HepG2 (cell line): ENCODE results near the gene ITPK1. TPM values are rescaled to one million over a fixed set of nuclear protein-coding genes. Genes with fewer than 3 reads are reported as not detected.

ENCODE experiments used
- ATAC-seq: fragments of 200-7000 bp; cut with Tn5 transposase; 3 replicates; pipeline ENCODE4 v1.9.1; 2020; ENCODE audit warnings: mild to moderate bottlenecking, moderate library complexity
- BruUV-seq: library from RNA; stranded (reverse); fragments of 400-500 nt; replicated peaks from 2 replicates; lab custom pipeline; 2021; lab: Mats Ljungman, UMichigan
- CTCF ChIA-PET: fragments of 300-600 bp; formaldehyde crosslinking; extraction: SDS; loops from one replicate; lab custom pipeline; 2021; ENCODE audit warnings: low total read pairs, inconsistent platforms, low intra/inter-chr PET ratio; lab: Yijun Ruan, JAX
- POLR2A ChIA-PET: fragments of 350-600 bp; sonication (Branson Sonifier 250); formaldehyde crosslinking; loops from one replicate; lab custom pipeline; 2020; ENCODE audit warnings: antibody characterized with exemption, inconsistent platforms; lab: Yijun Ruan, JAX
- DNase-seq: peaks from one replicate; pipeline ENCODE4 v3.0.0-alpha.2; 2015; ENCODE audit warnings: low spot score
- FAIRE-seq: peaks from 3 replicates; lab custom pipeline; 2011; peaks lifted over from hg19 to GRCh38; lab: Jason Lieb, UNC
- H2AFZ ChIP-seq: one replicate; pipeline ENCODE4 v1.6.1; 2011; ENCODE audit warnings: low read length, inconsistent platforms
- H3K27ac ChIP-seq: fragments of 300-600 bp; 3 replicates; pipeline ENCODE4 v1.8.0; 2011; ENCODE audit warnings: mixed run types, mild to moderate bottlenecking, mixed read lengths, low read length, inconsistent platforms; ENCODE audit not compliant: insufficient read depth; ENCODE audit errors: extremely low read length
- H3K27me3 ChIP-seq, 2 experiments: fragments of 200-600 bp in 1 of 2; 2 replicates in 1 of 2; 3 replicates in 1 of 2; pipeline versions ENCODE4 v1.6.0 to v1.8.0; 2011; ENCODE audit warnings: low read length in 2 of 2, mild to moderate bottlenecking in 2 of 2, moderate library complexity in 2 of 2, inconsistent platforms in 1 of 2; ENCODE audit not compliant: insufficient read depth in 2 of 2, control insufficient read depth in 1 of 2
- H3K36me3 ChIP-seq, 2 experiments: fragments of 200-600 bp in 1 of 2; replicated peaks in 1 of 2; 2 replicates in 1 of 2; 3 replicates in 1 of 2; pipeline versions ENCODE4 v1.5.1 to v1.8.0; 2011; ENCODE audit warnings: low read length in 2 of 2, inconsistent platforms in 1 of 2; ENCODE audit not compliant: insufficient read depth in 2 of 2, control insufficient read depth in 1 of 2
- H3K4me1 ChIP-seq: 2 replicates; pipeline ENCODE4 v1.5.1; 2012; ENCODE audit warnings: low read length, inconsistent platforms; ENCODE audit not compliant: insufficient read depth
- H3K4me2 ChIP-seq: 2 replicates; pipeline ENCODE4 v1.6.0; 2011; ENCODE audit warnings: low read depth, low read length, inconsistent platforms
- H3K4me3 ChIP-seq, 3 experiments: fragments of 200-600 bp in 1 of 3; sonication (generic), shearing (Covaris generic) in 1 of 3; replicated peaks in 1 of 3; 2 replicates each; pipeline ENCODE4 v1.5.1; 2011 to 2016; ENCODE audit warnings: low read length in 3 of 3, inconsistent platforms in 2 of 3, low read depth in 2 of 3, mild to moderate bottlenecking in 2 of 3, control low read depth in 1 of 3, mixed read lengths in 1 of 3; ENCODE audit not compliant: insufficient read depth in 1 of 3
- H3K79me2 ChIP-seq: one replicate; pipeline ENCODE4 v1.6.1; 2011; ENCODE audit warnings: low read length, inconsistent platforms; ENCODE audit not compliant: insufficient read depth
- H3K9ac ChIP-seq: 2 replicates; pipeline ENCODE4 v1.6.0; 2011; ENCODE audit warnings: mild to moderate bottlenecking, low read depth, low read length, inconsistent platforms; ENCODE audit not compliant: insufficient read depth
- H3K9me3 ChIP-seq: 2 replicates; pipeline ENCODE4 v1.5.1; 2012; ENCODE audit warnings: mild to moderate bottlenecking, low read length
- H4K20me1 ChIP-seq: 2 replicates; pipeline ENCODE4 v1.6.0; 2011; ENCODE audit warnings: inconsistent platforms, mild to moderate bottlenecking, low read length, moderate library complexity; ENCODE audit not compliant: insufficient read depth
- ARNTL ChIP-seq: sonication (generic); formaldehyde crosslinking; IDR thresholded peaks from 2 replicates; pipeline ENCODE4 v1.4.0; 2020; ENCODE audit warnings: mild to moderate bottlenecking, missing genetic modification reagents
- ATF5 ChIP-seq: sonication (generic); formaldehyde crosslinking; IDR thresholded peaks from 2 replicates; pipeline ENCODE4 v1.4.0; 2020; ENCODE audit warnings: mild to moderate bottlenecking, low read depth, missing genetic modification reagents
- DNMT3B ChIP-seq: conservative IDR thresholded peaks from 2 replicates; pipeline ENCODE4 v1.6.1; 2016; ENCODE audit warnings: missing biosample characterization, control low read depth
- EEA1 ChIP-seq: sonication (generic); formaldehyde crosslinking; IDR thresholded peaks from 2 replicates; pipeline ENCODE4 v1.5.1; 2020; ENCODE audit warnings: mild to moderate bottlenecking, missing genetic modification reagents, borderline replicate concordance
- FOSL2 ChIP-seq: sonication (generic); formaldehyde crosslinking; IDR thresholded peaks from 2 replicates; pipeline ENCODE4 v1.4.0; 2020; ENCODE audit warnings: missing genetic modification reagents
- FOXK2 ChIP-seq: fragments of 450-650 bp; IDR thresholded peaks from 2 replicates; pipeline ENCODE4 v1.6.1; 2016
- FUBP1 ChIP-seq: sonication (generic); formaldehyde crosslinking; IDR thresholded peaks from 2 replicates; pipeline ENCODE4 v1.5.1; 2020; ENCODE audit warnings: missing genetic modification reagents, mild to moderate bottlenecking, borderline replicate concordance
- HDAC2 ChIP-seq: sonication (generic); formaldehyde crosslinking; IDR thresholded peaks from 2 replicates; pipeline ENCODE4 v1.4.0; 2020; ENCODE audit warnings: missing genetic modification reagents
- HOXA9 ChIP-seq: sonication (generic); formaldehyde crosslinking; IDR thresholded peaks from 2 replicates; pipeline ENCODE4 v1.8.1; 2022; ENCODE audit warnings: missing genetic modification reagents, mild to moderate bottlenecking, moderate library complexity, borderline replicate concordance
- MEF2D ChIP-seq: sonication (generic); formaldehyde crosslinking; IDR thresholded peaks from 2 replicates; pipeline ENCODE4 v1.5.1; 2020; ENCODE audit warnings: mild to moderate bottlenecking, missing genetic modification reagents
- NFRKB ChIP-seq: fragments of 450-650 bp; IDR thresholded peaks from 2 replicates; pipeline ENCODE4 v1.6.1; 2017
- PAF1 ChIP-seq: IDR thresholded peaks from 2 replicates; pipeline ENCODE4 v1.6.1; 2016; ENCODE audit warnings: missing genetic modification reagents, missing compliant biosample characterization
- PPARG ChIP-seq: conservative IDR thresholded peaks from 2 replicates; pipeline ENCODE4 v1.6.1; 2016; ENCODE audit warnings: missing biosample characterization, missing genetic modification reagents
- SMAD3 ChIP-seq: sonication (generic); formaldehyde crosslinking; IDR thresholded peaks from 2 replicates; pipeline ENCODE4 v1.4.0; 2020; ENCODE audit warnings: missing genetic modification reagents
- SMARCE1 ChIP-seq: fragments of 450-650 bp; IDR thresholded peaks from 2 replicates; pipeline ENCODE4 v1.6.1; 2017; ENCODE audit warnings: borderline replicate concordance
- SP140L ChIP-seq: sonication (generic); formaldehyde crosslinking; IDR thresholded peaks from 2 replicates; pipeline ENCODE4 v1.4.0; 2020; ENCODE audit warnings: missing genetic modification reagents, borderline replicate concordance
- ZMAT3 ChIP-seq: sonication (generic); formaldehyde crosslinking; conservative IDR thresholded peaks from 2 replicates; pipeline ENCODE4 v1.7.0; 2021; ENCODE audit warnings: missing genetic modification reagents
- ZNF441 ChIP-seq: sonication (generic); formaldehyde crosslinking; IDR thresholded peaks from 2 replicates; pipeline ENCODE4 v1.7.0; 2021; ENCODE audit warnings: missing genetic modification reagents, borderline replicate concordance
- ZNF484 ChIP-seq: sonication (generic); formaldehyde crosslinking; IDR thresholded peaks from 2 replicates; pipeline ENCODE4 v1.5.1; 2020; ENCODE audit warnings: mild to moderate bottlenecking, low read depth, missing genetic modification reagents, borderline replicate concordance
- ZNF501 ChIP-seq: sonication (generic); formaldehyde crosslinking; IDR thresholded peaks from 2 replicates; pipeline ENCODE4 v1.5.1; 2020; ENCODE audit warnings: mild to moderate bottlenecking, moderate library complexity, missing genetic modification reagents
- ZNF547 ChIP-seq: sonication (generic); formaldehyde crosslinking; IDR thresholded peaks from 2 replicates; pipeline ENCODE4 v1.5.1; 2020; ENCODE audit warnings: mild to moderate bottlenecking, missing genetic modification reagents
- ZNF644 ChIP-seq: IDR thresholded peaks from 2 replicates; pipeline ENCODE4 v1.6.1; 2016; ENCODE audit warnings: low read depth
- WGBS: methylation state at CpG from one replicate; pipeline ENCODE4 v1.1.6; 2017; ENCODE audit warnings: low lambda C conversion rate; 5-methylcytosine and 5-hydroxymethylcytosine counted together
- in situ Hi-C: cut with HindIII; loops from 2 replicates; pipeline ENCODE4 v1.10.0; 2017; ENCODE audit warnings: low pct_unique_long_range_greater_than_20kb; ENCODE audit not compliant: extremely low pct_ligation_motif_present
- intact Hi-C: fragments of 100-400 bp; cut with micrococcal nuclease; formaldehyde crosslinking; loops from one replicate; pipeline ENCODE4 v1.10.0; 2022; ENCODE audit not compliant: unreplicated experiment
- polyA plus RNA-seq, 8 experiments: library from polyadenylated mRNA; depleted of rRNA in 3 of 8; stranded (reverse) in 7 of 8; unstranded in 1 of 8; fragments of >200 nt; fragmentation: Illumina TruSeq in 4 of 8; extraction: Trizol in 4 of 8; gene quantifications; 2 replicates each; pipeline versions ENCODE4 v1.2.1 to v1.2.3, GENCODE V29; 2011 to 2016; ENCODE audit warnings: low read depth in 4 of 8, missing spikeins in 1 of 8, mixed read lengths in 1 of 8; ENCODE audit not compliant: insufficient read depth in 1 of 8
- total RNA-seq, 5 experiments: library from RNA; depleted of rRNA; stranded (reverse); fragments of >200 nt; fragmentation: Illumina TruSeq; extraction: Trizol; gene quantifications; 2 replicates each; pipeline ENCODE4 v1.2.3, GENCODE V29; 2016; ENCODE audit warnings: low read depth in 1 of 5
- TF ChIP-seq, protein P1 (sequence below): sonication (generic); formaldehyde crosslinking; IDR thresholded peaks from 2 replicates; pipeline ENCODE4 v1.5.1; 2020; ENCODE audit warnings: missing genetic modification reagents, mild to moderate bottlenecking, borderline replicate concordance

Gene ITPK1
- total and polyA plus RNA-seq, 2 of the 13 experiments (the other 11 are each of a cell fraction or from before 2014, with no cell fraction given): 20.5 to 47.5 TPM

- peak; percentile 84 for DNase-seq
- no peaks in the 10 kb centered on the region for H3K9me3 ChIP-seq
- peaks cover 38% of the 10 kb centered on the region for H3K4me1 ChIP-seq
- H3K27ac ChIP-seq: peak overlapping the region; percentile 5
- peak; percentile 64 for ATAC-seq
- ChIA-PET CTCF (interaction anchor here (1.0 to 3.5 kb wide), 9 partner anchors 17 to 161 kb away, joined by 3 to 29 read pairs (median 6); partner anchors contain the start of gene UBR7), POLR2A (interaction anchor here (1.0 to 1.5 kb wide), 8 partner anchors 13 to 106 kb away, joined by 3 to 6 read pairs (median 4); partner anchors contain the start of genes LYSET and MOAP1)
- H3K4me2 ChIP-seq: peak overlapping the region; percentile 95
- 13% methylated on average over 14 of the region's 15 CpGs for WGBS
- peak overlapping the region; percentile 81 to 92 (median 87); a peak in 5 of 6 replicates for H3K4me3 ChIP-seq
- FAIRE-seq: peak; percentile 89
- no peaks in the 10 kb centered on the region for H3K36me3 ChIP-seq
- intact Hi-C loops: loop anchor here (1.0 to 10.0 kb wide), 5 partner anchors 26 to 161 kb away; partner anchors contain the start of genes GON7 and UBR7
- H3K9ac ChIP-seq: no peak overlapping the region
- H2AFZ ChIP-seq: no peak overlapping the region
- peaks cover 7% of the 10 kb centered on the region for H3K79me2 ChIP-seq
- BruUV-seq: TSS peak; percentile 48
- no peaks in the 10 kb centered on the region; a peak in 1 of 5 replicates for H3K27me3 ChIP-seq
- no peaks in the 10 kb centered on the region for H4K20me1 ChIP-seq
- in situ Hi-C loops: loop anchor here (10.0 kb wide), 1 partner anchor 158 kb away; no protein-coding TSS in a partner anchor
- no peak for TF ChIP-seq PPARG (CRISPR knock-in tag)
- no peak for TF ChIP-seq ZNF441 (CRISPR knock-in tag)
- no peak for TF ChIP-seq MEF2D (CRISPR knock-in tag)
- no peak for TF ChIP-seq FUBP1 (CRISPR knock-in tag)
- 0 out of 2 replicates have a peak, but pooled peaks have one; percentile 14 for TF ChIP-seq HDAC2
- no peak for TF ChIP-seq HOXA9
- no peak for TF ChIP-seq SMARCE1
- no peak for TF ChIP-seq PAF1
- TF ChIP-seq ZNF501 (CRISPR knock-in tag): 0 out of 2 replicates have a peak, but pooled peaks have one; percentile 27
- no peak for TF ChIP-seq EEA1
- no peak for TF ChIP-seq NFRKB
- TF ChIP-seq ARNTL (CRISPR knock-in tag): no peak
- TF ChIP-seq ZNF644 (CRISPR knock-in tag): no peak
- TF ChIP-seq ZNF547: 0 out of 2 replicates have a peak, but pooled peaks have one; percentile 55
- TF ChIP-seq ZNF484 (CRISPR knock-in tag): no peak
- no peak for TF ChIP-seq FOSL2 (CRISPR knock-in tag)
- no peak for TF ChIP-seq SP140L
- TF ChIP-seq SMAD3 (CRISPR knock-in tag): no peak
- no peak for TF ChIP-seq ZMAT3 (CRISPR knock-in tag)
- TF ChIP-seq DNMT3B: 0 out of 2 replicates have a peak, but pooled peaks have one; percentile 47
- TF ChIP-seq FOXK2: no peak
- TF ChIP-seq, protein P1, sequence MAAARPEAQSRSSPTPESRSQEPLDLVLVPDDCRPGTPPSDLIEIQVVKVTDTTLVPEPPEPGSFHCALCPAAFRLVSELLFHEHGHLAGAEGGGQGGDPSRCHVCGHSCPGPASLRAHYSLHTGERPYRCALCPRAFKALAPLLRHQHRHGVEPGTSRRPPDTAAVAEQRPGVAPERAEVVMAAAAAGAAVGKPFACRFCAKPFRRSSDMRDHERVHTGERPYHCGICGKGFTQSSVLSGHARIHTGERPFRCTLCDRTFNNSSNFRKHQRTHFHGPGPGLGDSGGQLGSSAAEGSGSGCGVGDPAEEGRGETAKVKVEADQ (CRISPR knock-in tag): no peak
- TF ChIP-seq ATF5 (CRISPR knock-in tag): no peak
Observed at GRCh38 chr14:93112891-93113677, 2.6 kb downstream of the ITPK1 start.
